ENCODE data around the gene ROR1.

Gene ROR1

DNA sequence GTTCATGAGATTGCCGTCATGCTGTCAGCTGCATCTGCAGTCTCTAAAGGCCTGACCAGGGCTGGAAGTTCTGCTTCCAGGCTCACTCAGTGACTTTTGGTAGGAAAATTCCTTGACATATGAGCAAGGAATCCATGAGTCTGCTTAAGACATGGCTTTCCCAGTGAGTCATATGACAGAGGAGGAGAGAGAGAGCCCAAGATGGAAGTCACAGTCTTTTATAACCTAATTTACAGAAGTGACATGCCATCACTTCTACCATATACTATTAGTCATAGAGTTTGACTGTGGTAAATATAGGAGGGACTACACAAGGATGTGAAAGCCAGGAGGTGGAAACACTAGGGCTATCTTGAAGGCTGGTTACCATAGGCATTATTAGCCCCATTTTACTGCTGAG is 115.2 kb downstream of the ROR1 start:
- DNase-seq: no peak

- DNase-seq: no peak
Observed at GRCh38 chr1:63890468-63890867, 116.7 kb downstream of the ROR1 start.

DNA sequence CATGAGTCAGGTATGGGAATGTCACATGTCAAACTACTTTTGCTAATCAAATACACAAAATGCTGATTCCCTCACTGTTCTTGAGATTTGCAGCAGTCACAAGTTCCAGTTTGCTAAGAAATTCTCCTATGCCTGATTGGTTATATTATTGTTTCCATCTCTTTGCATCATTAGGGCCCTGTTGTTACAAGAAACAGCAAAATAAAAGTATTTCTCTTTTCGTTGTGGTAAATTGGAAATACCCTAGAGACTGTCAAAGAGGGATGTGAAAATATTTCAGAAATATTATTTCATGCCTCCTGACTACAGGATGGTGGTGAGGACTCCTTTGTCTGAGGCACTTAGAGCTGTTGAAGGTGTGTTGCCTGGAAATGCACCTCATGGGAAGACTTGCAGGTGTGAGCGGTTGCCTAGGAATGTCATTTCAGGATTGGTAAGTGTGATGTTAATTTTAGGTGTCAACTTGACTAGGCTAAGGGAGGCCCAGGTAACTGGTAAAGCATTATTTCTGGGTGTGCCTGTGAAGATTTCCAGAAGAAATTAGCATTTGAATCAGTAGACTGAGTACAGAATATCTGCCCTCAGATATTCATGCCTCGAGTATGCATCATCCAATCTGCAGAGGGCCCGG is 117.4 kb downstream of the ROR1 start:
- DNase-seq: no peak

DNA sequence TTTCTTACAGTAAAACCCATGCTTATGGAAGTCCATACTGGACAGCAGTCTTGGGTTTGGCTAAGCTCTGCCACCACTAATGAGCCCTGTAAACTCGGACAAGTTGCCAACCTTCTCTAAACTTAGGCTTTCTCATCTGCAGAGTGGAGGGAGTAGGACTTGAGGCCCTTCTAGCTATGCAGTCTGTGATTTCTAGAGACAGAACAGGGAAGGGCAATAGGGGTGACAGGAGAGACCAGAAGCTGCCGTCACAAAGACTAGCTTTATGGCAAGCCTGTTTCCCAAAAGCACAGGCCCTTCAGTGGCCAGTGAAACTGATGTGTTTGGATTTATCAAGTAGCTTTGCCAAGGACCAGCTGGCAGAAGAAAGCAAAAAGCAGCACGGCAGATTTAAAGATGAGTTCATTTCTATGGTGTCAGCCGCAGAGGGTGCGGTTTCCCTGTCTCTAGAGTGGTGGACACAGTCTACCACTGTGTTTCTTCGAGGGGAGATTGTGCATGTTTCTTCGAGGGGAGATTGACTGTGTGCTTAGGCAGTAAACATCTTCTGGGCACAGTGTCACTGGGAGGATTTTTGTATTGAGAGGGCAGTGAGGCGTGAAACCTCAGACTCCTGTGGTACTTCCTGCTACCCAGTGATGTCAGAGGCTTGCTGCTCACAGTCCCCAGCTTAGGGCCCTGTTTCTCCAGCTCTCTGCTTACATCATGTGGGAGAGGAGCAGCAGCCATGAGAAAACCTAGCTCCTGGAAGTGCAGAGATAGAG is 119.0 kb downstream of the ROR1 start:
- DNase-seq: no peak

DNA sequence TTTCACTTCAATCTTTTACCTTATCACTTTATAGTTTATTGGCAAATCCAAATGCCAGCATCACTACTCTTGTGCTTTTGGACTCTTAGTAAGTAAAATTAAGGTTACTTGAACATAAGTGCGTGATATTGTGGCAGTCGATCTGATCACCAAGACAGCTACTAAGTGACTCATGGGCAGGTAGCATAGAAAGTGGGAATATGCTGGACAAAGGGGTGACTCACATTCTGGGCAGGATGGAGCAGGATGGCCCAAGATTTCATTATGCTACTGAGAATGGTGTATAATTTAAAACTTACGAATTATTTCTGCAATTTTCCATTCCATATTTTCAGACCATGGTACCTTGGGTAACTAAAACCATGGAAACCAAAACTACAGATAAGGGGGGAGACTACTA is 120.2 kb downstream of the ROR1 start:
- no peak for DNase-seq

GRCh38 chr1:63894627-63895265 is 120.9 kb downstream of the ROR1 start:
- DNase-seq: no peak

- DNase-seq: no peak
Observed at GRCh38 chr1:63896755-63897154, 122.9 kb downstream of the ROR1 start.

GRCh38 chr1:63898428-63899196 is 124.8 kb downstream of the ROR1 start:
- DNase-seq: no peak

- DNase-seq: no peak
Observed at GRCh38 chr1:63901094-63901493, 127.3 kb downstream of the ROR1 start.

DNA sequence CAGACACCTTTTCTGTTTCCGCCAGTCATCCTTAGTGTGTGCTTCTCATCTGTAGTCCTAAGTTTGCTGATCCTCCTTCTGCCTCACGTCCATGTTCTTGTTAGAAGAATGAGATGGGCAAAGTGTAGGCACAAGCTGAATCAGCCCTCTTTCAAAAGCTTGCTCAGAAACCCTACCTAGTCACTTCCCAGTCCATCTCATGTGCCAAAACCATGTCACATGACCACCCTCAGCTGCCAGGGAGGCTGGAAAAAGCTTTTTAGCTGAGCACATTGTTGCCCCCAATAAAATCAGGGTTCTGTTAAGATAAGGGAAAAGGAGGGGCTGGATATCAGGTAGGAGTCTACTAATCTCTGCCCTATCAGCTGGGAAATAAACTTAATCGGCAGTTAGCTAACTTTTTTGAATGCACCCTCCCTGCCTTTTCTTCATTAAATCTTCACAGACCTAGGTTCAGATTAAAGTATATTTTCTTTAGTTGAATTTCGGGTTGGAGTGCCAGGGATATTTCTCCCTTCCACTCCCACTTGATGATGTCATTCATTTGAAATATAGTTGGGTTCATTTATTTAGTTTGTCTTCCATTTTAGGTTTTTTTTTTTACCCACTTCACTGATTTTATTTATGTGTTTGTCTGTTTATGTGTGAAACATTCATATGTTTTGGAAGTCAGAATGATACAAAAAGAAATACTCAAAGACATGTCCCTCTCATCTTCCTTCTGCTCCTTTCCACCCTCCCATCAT is 129.2 kb downstream of the ROR1 start:
- DNase-seq: no peak

GRCh38 chr1:63903947-63904610 is 130.3 kb downstream of the ROR1 start:
- no peak for DNase-seq

DNA sequence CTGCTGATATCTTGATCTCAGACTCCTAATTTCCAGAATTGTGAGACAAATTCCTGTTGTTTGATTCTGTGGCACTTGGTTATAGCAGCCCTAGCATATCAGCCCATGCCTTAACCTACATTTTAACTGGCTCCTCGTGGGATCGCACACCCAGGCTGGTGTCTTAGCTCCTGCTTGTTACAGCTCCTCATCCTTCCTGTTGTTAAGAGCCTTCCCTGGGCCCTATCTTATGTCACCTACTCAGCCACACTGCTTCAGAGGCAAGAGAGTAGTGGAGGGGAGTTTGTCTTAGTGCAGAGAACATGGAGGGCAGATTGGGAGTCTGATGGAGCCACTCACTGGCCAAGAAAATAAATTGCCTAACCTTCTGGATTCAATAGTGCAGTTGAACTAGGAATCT is 131.0 kb downstream of the ROR1 start:
- no peak for DNase-seq

DNA sequence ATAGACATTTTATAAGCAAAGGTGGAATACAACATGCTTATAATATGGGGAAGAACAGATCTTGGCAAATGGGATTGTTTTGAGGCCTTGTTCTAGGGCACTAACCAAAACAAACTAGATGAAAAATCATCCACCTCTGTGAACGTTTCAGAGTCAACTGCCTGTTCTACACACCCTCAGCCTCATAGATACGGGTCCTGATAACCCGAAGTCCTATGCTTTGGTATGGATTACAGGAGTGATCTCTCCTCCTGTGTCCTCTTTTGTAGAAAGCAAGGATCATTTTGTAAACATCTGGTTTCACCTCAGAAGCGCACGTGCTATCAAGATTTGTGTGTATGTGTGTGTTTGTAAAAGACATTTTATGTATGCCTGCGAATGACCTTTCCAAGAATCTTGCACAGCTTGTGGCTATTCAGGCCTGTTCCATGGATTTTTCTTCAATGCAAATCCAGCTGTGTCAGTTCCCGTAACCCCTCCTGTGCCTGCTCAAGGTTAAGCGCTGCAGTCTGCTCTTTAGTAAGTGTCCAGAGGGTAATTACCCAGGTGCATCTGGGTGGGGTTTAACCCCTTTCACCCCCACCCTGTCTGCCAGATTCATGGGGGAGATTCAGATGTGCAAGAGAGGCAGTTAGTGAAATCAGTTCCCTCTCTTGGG is 132.4 kb downstream of the ROR1 start:
- DNase-seq: no peak

DNA sequence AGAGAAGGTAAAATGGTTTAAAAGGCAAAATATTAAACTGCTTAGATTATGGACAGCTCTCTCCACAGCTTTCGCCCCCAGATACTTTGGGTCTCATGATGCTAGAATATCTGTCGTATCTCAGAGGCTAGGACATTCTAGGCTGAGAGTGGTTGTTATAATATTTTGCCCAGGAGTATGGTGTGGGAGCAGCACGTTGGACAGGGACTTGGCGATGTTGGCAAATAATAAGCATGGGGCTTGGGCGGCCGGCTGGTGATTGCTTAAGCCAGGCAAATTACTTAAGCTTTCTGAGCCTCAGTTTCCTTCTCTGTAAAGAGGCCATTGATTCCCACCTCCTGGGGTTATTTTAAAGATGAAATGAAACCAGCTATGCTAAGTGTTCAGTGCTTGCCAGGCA is 133.2 kb downstream of the ROR1 start:
- DNase-seq: no peak

DNA sequence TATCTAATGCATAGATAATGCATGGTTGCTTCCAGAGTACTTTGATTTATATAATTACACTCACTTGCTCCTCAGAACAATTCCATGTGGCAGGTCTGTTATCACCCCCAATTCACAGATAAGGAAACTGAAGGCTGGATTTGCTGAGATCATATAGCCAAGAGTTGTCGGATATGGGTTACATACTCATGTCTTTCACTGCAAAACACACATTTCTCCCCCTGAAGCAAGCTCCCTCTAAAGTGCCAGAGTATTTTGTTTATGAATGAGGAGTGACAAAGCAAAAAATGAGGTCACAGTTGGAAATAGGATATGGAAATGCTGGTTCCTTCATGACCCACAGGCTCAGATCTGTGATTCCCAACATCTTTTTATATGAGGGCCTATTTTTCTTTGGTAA is 134.2 kb downstream of the ROR1 start:
- no peak for DNase-seq

DNA sequence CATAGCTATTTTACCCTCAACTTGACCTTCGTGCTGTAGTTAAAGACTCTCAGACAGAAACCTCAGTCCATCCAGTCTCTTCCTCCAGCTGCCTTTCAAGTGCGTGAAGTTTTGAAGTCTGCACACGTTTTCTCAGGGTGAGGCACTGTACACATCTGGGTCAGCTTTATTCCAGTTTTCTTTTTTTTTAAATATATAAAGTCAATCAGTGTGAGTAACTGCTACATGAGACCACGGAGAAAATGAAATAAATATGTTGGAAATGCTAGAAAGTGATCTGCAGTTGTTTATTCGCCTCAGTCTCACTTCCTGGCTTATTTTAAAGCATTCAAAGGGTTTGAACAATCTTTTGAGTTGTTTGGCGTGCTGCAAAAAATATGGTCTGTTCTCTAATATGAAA is 135.7 kb downstream of the ROR1 start:
- no peak for DNase-seq

DNA sequence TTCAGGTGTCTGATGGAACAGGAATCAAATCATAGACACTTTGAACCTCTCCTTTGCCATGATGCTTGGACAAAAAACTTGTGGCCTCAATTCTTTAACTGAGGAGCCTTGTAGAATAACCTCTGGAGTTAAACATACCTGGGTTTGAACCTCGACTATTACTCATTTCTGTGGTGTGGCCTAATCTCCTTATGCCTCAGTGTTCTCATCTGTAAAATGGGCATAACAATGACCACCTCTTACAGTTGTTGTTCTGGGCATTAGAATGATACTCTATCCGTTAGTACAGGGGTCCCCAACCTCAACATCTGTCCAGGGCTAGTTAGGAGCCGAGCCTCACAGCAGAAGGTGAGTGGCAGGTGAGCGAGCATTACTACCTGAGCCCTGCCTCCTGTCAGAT is 137.2 kb downstream of the ROR1 start:
- no peak for DNase-seq

- no peak for DNase-seq
Observed at GRCh38 chr1:63912643-63913042, 138.8 kb downstream of the ROR1 start.

- DNase-seq: no peak
Observed at GRCh38 chr1:63913533-63913932, 139.7 kb downstream of the ROR1 start.

DNA sequence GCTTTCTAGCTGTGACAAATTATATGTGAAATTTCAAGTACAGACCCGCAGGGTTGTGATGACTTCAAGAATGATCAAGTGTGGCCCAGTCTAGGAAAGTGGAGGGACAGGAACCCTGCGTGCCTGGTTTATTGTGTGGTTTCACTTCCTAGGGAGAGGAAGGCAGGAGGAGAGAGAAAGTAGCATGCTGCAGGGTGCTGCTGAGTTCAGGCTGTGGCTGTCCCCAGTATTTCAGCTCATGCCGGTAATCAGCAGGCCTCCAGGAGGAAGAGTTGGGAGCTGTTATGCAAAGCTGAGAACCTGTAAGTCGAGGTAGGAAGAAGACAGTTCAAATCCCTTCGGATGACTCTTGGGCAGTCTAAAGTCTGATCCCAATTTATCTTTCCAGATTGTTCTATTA is 140.4 kb downstream of the ROR1 start:
- no peak for DNase-seq

GRCh38 chr1:63914706-63915105 is 140.9 kb downstream of the ROR1 start:
- DNase-seq: no peak

GRCh38 chr1:63915121-63915520 is 141.3 kb downstream of the ROR1 start:
- DNase-seq: no peak

All from activated T-cell treated with anti-CD3 and anti-CD28 coated beads for 4 hours (primary cell).